ENCODE results near the gene UCN2. TPM values are rescaled to one million over a fixed set of nuclear protein-coding genes. Genes with fewer than 3 reads are reported as not detected.
A peak's percentile ranks its signal among the peaks of the same experiment; 100 is the strongest.
"Not testable (repeated sequence)": the region's sequence is repeated elsewhere in the genome, so short reads cannot be mapped to it uniquely, and the experiment has no call there.

Gene UCN2
- total RNA-seq, 4 donors from 2014 or later = 2.6 to 5.3 (median 3.4) TPM

DNA sequence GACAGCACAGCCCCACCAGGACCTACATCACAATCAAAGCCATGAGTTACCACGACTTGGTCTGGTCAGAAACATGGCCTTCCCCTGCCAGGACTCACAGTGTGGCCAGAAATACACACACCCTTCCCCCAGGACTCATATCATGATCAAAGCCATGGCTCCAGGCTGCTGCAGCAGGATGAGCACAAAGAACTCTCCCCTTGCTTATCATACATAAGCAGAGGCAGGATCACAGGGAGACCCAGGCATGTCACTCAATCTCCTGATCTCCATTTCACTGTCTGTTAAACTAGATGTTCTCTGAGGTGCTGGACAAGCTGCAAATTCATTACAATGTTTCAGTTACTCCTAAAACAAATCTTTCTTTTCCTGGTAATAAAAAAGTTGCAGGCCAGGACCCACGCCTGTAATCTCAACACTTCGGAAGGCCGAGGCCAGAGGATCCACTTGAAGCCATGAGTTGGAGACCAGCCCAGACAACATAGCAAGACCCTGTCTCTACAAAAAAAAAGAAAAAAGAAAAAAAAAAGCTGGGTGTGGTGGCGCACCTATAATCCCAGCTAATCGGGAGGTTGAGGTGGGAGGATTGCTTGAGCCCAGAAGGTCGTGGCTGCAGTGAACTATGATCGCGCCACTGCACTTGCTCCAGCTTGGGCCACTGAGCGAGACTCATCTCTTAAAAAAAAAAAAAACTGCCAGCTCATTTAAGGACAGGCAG is 8.2 kb downstream of the UCN2 start:
- Histone ChIP-seq H3K9me3 (no peaks in the 10 kb centered on the region), H3K4me1 (peaks cover 11 to 66% (median 39%) of the 10 kb centered on the region in 3 donors), H3K36me3 (no peaks in the 10 kb centered on the region), H3K27me3 (no peaks in the 10 kb centered on the region), H3K4me3 (peak overlapping the region in 1 of 4 donors; percentile 66), H3K27ac (peak overlapping the region in 2 of 4 donors; percentile 78 to 84)
- no peak for TF ChIP-seq POLR2A (IDR thresholded peaks at IDR 0.05)
- TF ChIP-seq, protein P1, sequence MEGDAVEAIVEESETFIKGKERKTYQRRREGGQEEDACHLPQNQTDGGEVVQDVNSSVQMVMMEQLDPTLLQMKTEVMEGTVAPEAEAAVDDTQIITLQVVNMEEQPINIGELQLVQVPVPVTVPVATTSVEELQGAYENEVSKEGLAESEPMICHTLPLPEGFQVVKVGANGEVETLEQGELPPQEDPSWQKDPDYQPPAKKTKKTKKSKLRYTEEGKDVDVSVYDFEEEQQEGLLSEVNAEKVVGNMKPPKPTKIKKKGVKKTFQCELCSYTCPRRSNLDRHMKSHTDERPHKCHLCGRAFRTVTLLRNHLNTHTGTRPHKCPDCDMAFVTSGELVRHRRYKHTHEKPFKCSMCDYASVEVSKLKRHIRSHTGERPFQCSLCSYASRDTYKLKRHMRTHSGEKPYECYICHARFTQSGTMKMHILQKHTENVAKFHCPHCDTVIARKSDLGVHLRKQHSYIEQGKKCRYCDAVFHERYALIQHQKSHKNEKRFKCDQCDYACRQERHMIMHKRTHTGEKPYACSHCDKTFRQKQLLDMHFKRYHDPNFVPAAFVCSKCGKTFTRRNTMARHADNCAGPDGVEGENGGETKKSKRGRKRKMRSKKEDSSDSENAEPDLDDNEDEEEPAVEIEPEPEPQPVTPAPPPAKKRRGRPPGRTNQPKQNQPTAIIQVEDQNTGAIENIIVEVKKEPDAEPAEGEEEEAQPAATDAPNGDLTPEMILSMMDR (IDR thresholded peaks at IDR 0.05) = no peak
- 77 to 85% methylated on average over 10 of the region's 10 CpGs for WGBS, 2 donors
- DNase-seq = no peak
- intact Hi-C loops (cut with DNase I) = no loop called here

DNA sequence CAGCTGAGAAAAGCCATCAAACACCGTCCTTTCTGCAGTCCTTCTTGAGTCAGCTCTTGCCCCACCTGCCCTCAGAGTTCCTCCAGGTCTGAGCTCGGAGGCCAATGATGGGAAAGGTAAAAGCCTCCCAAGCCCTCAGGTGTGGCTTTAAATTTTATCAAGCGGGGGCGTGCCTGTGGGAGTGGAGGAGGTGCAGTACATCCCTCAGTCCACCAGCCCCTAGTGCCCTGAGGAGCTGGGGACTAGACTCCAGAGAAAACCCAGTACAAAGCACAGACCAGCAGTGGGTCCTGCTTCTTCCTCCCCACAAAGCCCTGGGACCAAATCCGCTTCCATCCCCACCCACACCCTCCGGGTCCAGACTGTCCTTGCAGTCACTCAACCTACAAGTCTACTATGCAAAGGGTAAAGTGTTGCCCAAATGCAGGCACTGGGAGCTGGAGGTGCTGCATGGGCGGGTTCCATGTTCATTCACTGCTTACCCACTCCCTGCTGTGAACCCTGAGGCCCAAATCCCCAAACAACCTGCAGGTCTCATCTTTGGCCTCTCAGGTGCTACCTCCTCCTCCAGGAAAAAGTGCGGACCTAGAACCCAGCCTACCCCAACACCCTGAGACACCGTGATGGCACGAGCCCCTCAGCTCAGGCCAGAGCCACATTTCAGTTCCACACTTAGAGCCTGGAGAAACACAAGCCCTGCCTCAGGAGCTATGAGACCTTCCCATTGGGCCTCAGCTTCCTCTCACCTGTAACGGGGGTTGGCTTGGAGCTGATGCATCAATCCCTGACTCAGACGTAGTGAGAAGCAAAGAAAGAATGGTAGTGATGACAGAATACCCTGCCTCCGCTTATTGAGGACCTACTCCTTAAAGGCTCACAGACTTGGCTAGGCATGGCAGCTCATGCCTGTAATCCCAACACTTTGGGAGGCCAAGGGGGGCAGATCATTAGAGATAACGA is 9.4 kb downstream of the UCN2 start:
- DNase-seq = no peak
- H3K36me3 ChIP-seq = peaks cover 0 to 9% (median 0%) of the 10 kb centered on the region in 3 donors
- intact Hi-C loops (cut with DNase I) = loop anchor here (5.0 kb wide), 1 partner anchor 92 kb away; no protein-coding TSS in a partner anchor
- no peaks in the 10 kb centered on the region for H3K9me3 ChIP-seq
- 71 to 89% methylated on average over 9 to 11 of the region's 14 CpGs for WGBS, 2 donors
- H3K4me3 ChIP-seq = no peak overlapping the region
- H3K4me1 ChIP-seq = peaks cover 9 to 53% (median 30%) of the 10 kb centered on the region in 3 donors
- H3K27ac ChIP-seq = no peak overlapping the region
- H3K27me3 ChIP-seq = no peaks in the 10 kb centered on the region
- TF ChIP-seq POLR2A (IDR thresholded peaks at IDR 0.05) = no peak
- TF ChIP-seq, protein P1 (IDR thresholded peaks at IDR 0.05) = no peak

GRCh38 chr3:48553361-48553760 is 10.2 kb downstream of the UCN2 start:
- H3K4me3 ChIP-seq = no peak overlapping the region
- DNase-seq = no peak
- WGBS, 2 donors = 85 to 94% methylated on average over 5 of the region's 5 CpGs
- intact Hi-C loops (cut with DNase I) = loop anchor here (5.0 kb wide), 1 partner anchor 91 kb away; no protein-coding TSS in a partner anchor
- TF ChIP-seq, protein P1 (IDR thresholded peaks at IDR 0.05) = no peak
- no peak for TF ChIP-seq POLR2A (IDR thresholded peaks at IDR 0.05)
- no peaks in the 10 kb centered on the region for H3K9me3 ChIP-seq
- no peaks in the 10 kb centered on the region for H3K27me3 ChIP-seq
- H3K4me1 ChIP-seq = peaks cover 17 to 52% (median 22%) of the 10 kb centered on the region in 3 donors
- peaks cover 0 to 11% (median 0%) of the 10 kb centered on the region in 3 donors for H3K36me3 ChIP-seq
- H3K27ac ChIP-seq = no peak overlapping the region

DNA sequence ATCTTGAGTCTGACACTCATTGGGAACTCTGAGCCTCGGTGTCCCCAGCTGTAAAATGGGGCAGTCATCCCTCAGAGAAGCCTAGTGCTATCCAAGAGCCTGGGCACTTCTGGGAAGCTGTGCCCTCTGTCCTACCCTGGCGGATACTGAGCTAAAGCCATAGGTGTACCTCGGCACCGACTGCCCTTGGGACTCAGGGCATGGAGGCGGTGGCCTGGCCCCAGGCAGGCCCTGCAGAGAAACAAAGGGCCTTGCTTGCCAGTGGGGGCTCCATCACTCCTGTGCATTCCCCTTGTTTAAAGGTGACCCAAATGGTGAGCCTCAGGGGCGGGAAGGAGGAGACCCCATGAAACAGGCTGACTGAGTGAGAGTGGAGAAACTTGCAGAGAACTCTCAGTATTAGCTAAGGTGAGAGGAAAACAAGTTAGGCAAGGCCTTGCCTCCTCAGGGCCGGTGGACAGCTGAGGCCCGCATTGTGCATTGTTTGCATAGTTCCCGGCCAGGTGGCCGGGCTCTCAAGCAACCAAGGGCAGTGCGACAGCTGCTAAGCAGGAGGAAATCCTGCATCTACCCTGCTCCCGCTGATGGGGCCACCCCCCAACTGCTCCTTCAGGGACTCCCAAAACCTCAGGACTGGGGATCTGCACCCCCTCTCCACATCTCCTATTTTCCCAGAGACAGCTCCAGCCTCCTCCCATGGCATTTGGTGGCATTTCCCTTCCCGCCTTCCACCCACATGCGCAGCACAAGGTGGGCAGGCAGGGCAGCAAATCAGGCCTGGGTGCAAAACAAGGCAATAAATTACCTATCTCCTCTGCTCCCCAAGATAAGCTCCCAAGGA is 11.2 kb downstream of the UCN2 start:
- DNase-seq = no peak
- TF ChIP-seq, protein P1 (IDR thresholded peaks at IDR 0.05) = no peak
- TF ChIP-seq POLR2A (IDR thresholded peaks at IDR 0.05) = no peak
- peaks cover 0 to 19% (median 6%) of the 10 kb centered on the region in 3 donors for H3K36me3 ChIP-seq
- no peak overlapping the region for H3K27ac ChIP-seq
- H3K27me3 ChIP-seq = no peaks in the 10 kb centered on the region
- peaks cover 17 to 45% (median 17%) of the 10 kb centered on the region in 3 donors for H3K4me1 ChIP-seq
- no peaks in the 10 kb centered on the region for H3K9me3 ChIP-seq
- intact Hi-C loops (cut with DNase I) = loop anchor here (5.0 kb wide), 1 partner anchor 90 kb away; no protein-coding TSS in a partner anchor
- WGBS, 2 donors = 83 to 92% methylated on average over 5 of the region's 14 CpGs
- H3K4me3 ChIP-seq = no peak overlapping the region

DNA sequence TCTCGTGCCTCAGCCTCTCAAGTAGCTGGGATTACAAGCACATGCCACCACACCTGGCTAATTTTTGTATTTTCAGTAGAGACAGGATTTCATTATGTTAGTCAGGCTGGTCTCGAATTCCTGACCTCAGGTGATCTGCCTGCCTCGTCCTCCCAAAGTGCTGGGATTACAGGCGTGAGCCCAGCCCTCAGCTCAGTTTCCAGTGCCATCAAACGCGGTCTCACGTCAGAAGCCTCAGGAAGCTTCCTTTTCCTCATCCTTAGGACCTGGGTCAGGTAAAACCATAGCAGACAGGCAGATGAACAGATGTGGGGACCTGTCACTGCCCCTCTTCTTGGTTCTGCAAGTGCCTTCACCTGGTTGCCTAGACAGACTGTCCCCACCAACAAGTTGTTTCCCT is 11.9 kb downstream of the UCN2 start:
- H3K4me1 ChIP-seq = peaks cover 14 to 41% (median 17%) of the 10 kb centered on the region in 3 donors
- intact Hi-C loops (cut with DNase I) = loop anchor here (5.0 kb wide), 1 partner anchor 89 kb away; no protein-coding TSS in a partner anchor
- not testable (repeated sequence) for H3K27me3 ChIP-seq, H3K4me3 ChIP-seq, DNase-seq, H3K9me3 ChIP-seq, H3K27ac ChIP-seq
- peaks cover 0 to 26% (median 6%) of the 10 kb centered on the region in 3 donors for H3K36me3 ChIP-seq
- WGBS, 2 donors = 92% methylated on average over 6 of the region's 7 CpGs; no CpG with 5 or more reads in 1 of the 2 donors
